ENCODE measurements around the gene ATG12.
"Not testable (repeated sequence)": the region's sequence is repeated elsewhere in the genome, so short reads cannot be mapped to it uniquely, and the experiment has no call there.

Gene ATG12

GRCh38 chr5:115841382-115842088 lies at the start of gene ATG12, which contains the start of gene AP3S1:
ATG12 (minus strand) TSS chr5:115841565; CDS start chr5:115841552, 13 bp downstream.
AP3S1 (plus strand) TSS chr5:115841935; CDS start chr5:115842038, 103 bp downstream.
- peaks cover 14% of the 10 kb centered on the region for H3K36me3 ChIP-seq
- peak; percentile 91 for DNase-seq
- H3K27ac ChIP-seq, result peak within 1 kb of the TSS; percentile 96

GRCh38 chr5:115888027-115888426 lies 46.7 kb upstream of the ATG12 start:
- no peak for TF ChIP-seq CTCF (IDR thresholded peaks at IDR 0.05; ENCODE audit: low read depth, low read length)
- Histone ChIP-seq H3K27me3 (ENCODE audit: insufficient read depth, low read depth, severe bottlenecking) (no peaks in the 10 kb centered on the region), H3K4me3 (ENCODE audit: low read depth, low read length) (no peak overlapping the region), H3K9me3 (ENCODE audit: severe bottlenecking) (no peaks in the 10 kb centered on the region), H3K36me3 (no peaks in the 10 kb centered on the region), H3K27ac (no peak overlapping the region)
- no peak for DNase-seq

More at GRCh38 chr5:115841382-115842088, at the start of gene ATG12, which contains the start of gene AP3S1:
- Histone ChIP-seq H3K9me3 (ENCODE audit: severe bottlenecking) (no peaks in the 10 kb centered on the region), H3K27me3 (ENCODE audit: insufficient read depth, low read depth, severe bottlenecking) (no peaks in the 10 kb centered on the region), H3K4me3 (ENCODE audit: low read depth, low read length) (peak within 1 kb of the TSS; percentile 72)
- no peak for TF ChIP-seq CTCF (IDR thresholded peaks at IDR 0.05; ENCODE audit: low read depth, low read length)

GRCh38 chr5:115885208-115885607 lies 43.8 kb upstream of the ATG12 start:
- DNase-seq; H3K9me3 ChIP-seq (ENCODE audit: severe bottlenecking): not testable (repeated sequence)

GRCh38 chr5:115884704-115885103 lies 43.3 kb upstream of the ATG12 start:
- Histone ChIP-seq H3K9me3 (ENCODE audit: severe bottlenecking) (no peaks in the 10 kb centered on the region), H3K27me3 (ENCODE audit: insufficient read depth, low read depth, severe bottlenecking) (no peaks in the 10 kb centered on the region), H3K36me3 (no peaks in the 10 kb centered on the region; the same call in 1 of the 2 replicates), H3K27ac (no peak overlapping the region), H3K4me3 (ENCODE audit: low read depth, low read length) (no peak overlapping the region)
- TF ChIP-seq CTCF (IDR thresholded peaks at IDR 0.05; ENCODE audit: low read depth, low read length), result no peak
- DNase-seq, result no peak

More at GRCh38 chr5:115885208-115885607, 43.8 kb upstream of the ATG12 start:
- not testable (repeated sequence) for H3K4me3 ChIP-seq (ENCODE audit: low read depth, low read length); H3K27ac ChIP-seq; H3K36me3 ChIP-seq; H3K27me3 ChIP-seq (ENCODE audit: insufficient read depth, low read depth, severe bottlenecking)

- H3K27me3 ChIP-seq (ENCODE audit: insufficient read depth, low read depth, severe bottlenecking); DNase-seq; H3K4me3 ChIP-seq (ENCODE audit: low read depth, low read length); H3K36me3 ChIP-seq; H3K27ac ChIP-seq; H3K9me3 ChIP-seq (ENCODE audit: severe bottlenecking): not testable (repeated sequence)
Measured at GRCh38 chr5:115882434-115882833, 41.1 kb upstream of the ATG12 start.

GRCh38 chr5:115877342-115877741 lies 36.0 kb upstream of the ATG12 start:
- H3K9me3 ChIP-seq (ENCODE audit: severe bottlenecking); DNase-seq; H3K27ac ChIP-seq; H3K27me3 ChIP-seq (ENCODE audit: insufficient read depth, low read depth, severe bottlenecking); H3K4me3 ChIP-seq (ENCODE audit: low read depth, low read length); H3K36me3 ChIP-seq: not testable (repeated sequence)

GRCh38 chr5:115875447-115875846 lies 34.1 kb upstream of the ATG12 start:
- no peak for TF ChIP-seq CTCF (IDR thresholded peaks at IDR 0.05; ENCODE audit: low read depth, low read length)

More at GRCh38 chr5:115875447-115875846, 34.1 kb upstream of the ATG12 start:
- H3K27ac ChIP-seq, result no peak overlapping the region
- DNase-seq, result no peak
- H3K4me3 ChIP-seq (ENCODE audit: low read depth, low read length), result no peak overlapping the region
- no peaks in the 10 kb centered on the region for H3K9me3 ChIP-seq (ENCODE audit: severe bottlenecking)
- no peaks in the 10 kb centered on the region for H3K27me3 ChIP-seq (ENCODE audit: insufficient read depth, low read depth, severe bottlenecking)
- peaks cover 14% of the 10 kb centered on the region for H3K36me3 ChIP-seq
